A549 (cell line): ENCODE data around the gene AJAP1. TPM values are rescaled to one million over a fixed set of nuclear protein-coding genes. Genes with fewer than 3 reads are reported as not detected.
A peak's percentile ranks its signal among the peaks of the same experiment; 100 is the strongest.

Experiments
- ATAC-seq, 2 experiments: fragments of 200-7000 bp in 1 of 2; fragments of >200 bp in 1 of 2; cut with Nextera tagmentation in 1 of 2; cut with Tn5 transposase in 1 of 2; 3 replicates each; pipeline versions ENCODE4 v1.8.0 to v1.9.1; 2018 to 2020; ENCODE audit warnings: mild to moderate bottlenecking in 1 of 2, moderate library complexity in 1 of 2
- CTCF ChIA-PET: fragments of 300-600 bp; sonication (Branson Sonifier 250); formaldehyde crosslinking; extraction: SDS; loops from one replicate; lab custom pipeline; 2021; ENCODE audit warnings: antibody characterized with exemption, inconsistent platforms; lab: Yijun Ruan, JAX
- POLR2A ChIA-PET: fragments of 350-600 bp; formaldehyde crosslinking; extraction: SDS; loops from one replicate; lab custom pipeline; 2021; ENCODE audit warnings: antibody characterized with exemption, inconsistent platforms; lab: Yijun Ruan, JAX
- DNase-seq, 2 experiments: peaks; one replicate each; pipeline versions ENCODE4 v3.0.0 to v3.0.0-alpha.2; 2011 to 2016; ENCODE audit warnings: low read depth in 1 of 2, low spot score in 1 of 2
- FAIRE-seq: peaks from 2 replicates; lab custom pipeline; 2011; peaks lifted over from hg19 to GRCh38; lab: Jason Lieb, UNC
- H3K27ac ChIP-seq, 2 experiments: fragments of >200 bp; sonication (Bioruptor Twin); formaldehyde crosslinking; 3 replicates each; pipeline ENCODE4 v1.5.1; 2016 to 2017
- H3K4me1 ChIP-seq: fragments of >200 bp; sonication (Bioruptor Twin); formaldehyde crosslinking; 3 replicates; pipeline ENCODE4 v1.6.1; 2016
- H3K4me2 ChIP-seq: fragments of >200 bp; sonication (Bioruptor Twin); formaldehyde crosslinking; 3 replicates; pipeline ENCODE4 v1.6.1; 2016
- H3K4me3 ChIP-seq: fragments of >200 bp; sonication (Bioruptor Twin); formaldehyde crosslinking; 3 replicates; pipeline ENCODE4 v1.5.1; 2016
- H3K9me3 ChIP-seq: fragments of >200 bp; sonication (Bioruptor Twin); formaldehyde crosslinking; 3 replicates; pipeline ENCODE4 v1.6.1; 2016
- BHLHE40 ChIP-seq: IDR thresholded peaks from 2 replicates; pipeline ENCODE4 v1.6.1; 2012; ENCODE audit warnings: low read depth, low read length, inconsistent platforms
- CBX2 ChIP-seq: fragments of 200-600 bp; sonication (generic); IDR thresholded peaks from 2 replicates; pipeline ENCODE4 v1.6.1; 2016; ENCODE audit warnings: low read depth, mild to moderate bottlenecking, borderline replicate concordance
- CHD2 ChIP-seq: fragments of 150-350 bp; IDR thresholded peaks from 2 replicates; pipeline ENCODE4 v1.6.1; 2014; ENCODE audit warnings: low read length; ENCODE audit not compliant: partially characterized antibody
- CHD4 ChIP-seq: fragments of 200-600 bp; sonication (generic); IDR thresholded peaks from 2 replicates; pipeline ENCODE4 v1.6.1; 2016; ENCODE audit warnings: antibody characterized with exemption, mild to moderate bottlenecking, borderline replicate concordance
- FOSL2 ChIP-seq, 2 experiments: fragments of 450-650 bp in 1 of 2; fragments of >200 bp in 1 of 2; sonication (Bioruptor Twin) in 1 of 2; formaldehyde crosslinking; IDR thresholded peaks; 2 replicates each; pipeline versions ENCODE4 v1.5.0 to v1.6.1; 2016 to 2020; ENCODE audit warnings: mild to moderate bottlenecking in 1 of 2, moderate library complexity in 1 of 2
- FOXS1 ChIP-seq: fragments of 250-450 bp; sonication (Bioruptor Pico); IDR thresholded peaks from 2 replicates; pipeline ENCODE4 v1.5.0; 2020; ENCODE audit warnings: mild to moderate bottlenecking, moderate library complexity
- HDAC2 ChIP-seq: fragments of 200-600 bp; sonication (generic); IDR thresholded peaks from 2 replicates; pipeline ENCODE4 v1.6.1; 2016
- HOXB13 ChIP-seq: fragments of 250-450 bp; sonication (Bioruptor Pico); IDR thresholded peaks from 2 replicates; pipeline ENCODE4 v1.5.0; 2020; ENCODE audit warnings: low read depth, mild to moderate bottlenecking, moderate library complexity
- KDM1A ChIP-seq: fragments of 200-600 bp; sonication (generic); IDR thresholded peaks from 2 replicates; pipeline ENCODE4 v1.6.1; 2016; ENCODE audit warnings: low read depth, mild to moderate bottlenecking
- PHF8 ChIP-seq: fragments of 200-600 bp; sonication (generic); IDR thresholded peaks from 2 replicates; pipeline ENCODE4 v1.6.1; 2016; ENCODE audit warnings: low read depth, mild to moderate bottlenecking, antibody characterized with exemption, moderate library complexity, borderline replicate concordance
- POLR2A ChIP-seq: IDR thresholded peaks from 2 replicates; pipeline ENCODE4 v1.6.1; 2012; ENCODE audit warnings: mild to moderate bottlenecking, low read length
- RNF2 ChIP-seq: fragments of 200-600 bp; sonication (generic); IDR thresholded peaks from 2 replicates; pipeline ENCODE4 v1.6.1; 2016; ENCODE audit warnings: low read depth, mild to moderate bottlenecking, antibody characterized with exemption, moderate library complexity, borderline replicate concordance
- SREBF2 ChIP-seq: fragments of 450-650 bp; IDR thresholded peaks from 2 replicates; pipeline ENCODE4 v1.6.1; 2014; ENCODE audit warnings: mild to moderate bottlenecking, moderate library complexity
- WGBS: methylation state at CpG from one replicate; pipeline ENCODE4 v1.1.6; 2017; ENCODE audit errors: missing lambda C conversion rate; 5-methylcytosine and 5-hydroxymethylcytosine counted together
- polyA plus RNA-seq, 4 experiments: library from polyadenylated mRNA; depleted of rRNA in 3 of 4; stranded (reverse); fragments of >200 nt; fragmentation: RNase III in 1 of 4; extraction: RNeasy Plus Mini Kit Qiagen cat#74134 plus additional on column Dnase treatment in 1 of 4; gene quantifications; 2 replicates in 3 of 4; 3 replicates in 1 of 4; pipeline ENCODE4 v1.2.3, GENCODE V29; 2011 to 2017
- TF ChIP-seq, protein P1 (sequence below): fragments of >200 bp; sonication (Bioruptor Twin); formaldehyde crosslinking; IDR thresholded peaks from 3 replicates; pipeline ENCODE4 v1.6.1; 2016
- TF ChIP-seq, protein P2 (sequence below): fragments of 150-350 bp; IDR thresholded peaks from 2 replicates; pipeline ENCODE4 v1.6.1; 2014; ENCODE audit warnings: low read depth, mild to moderate bottlenecking, low read length
- TF ChIP-seq, protein P3 (sequence below): IDR thresholded peaks from 2 replicates; pipeline ENCODE4 v1.6.1; 2012
- TF ChIP-seq, protein P4 (sequence below): fragments of 250-450 bp; sonication (Bioruptor Pico); IDR thresholded peaks from 2 replicates; pipeline ENCODE4 v1.5.0; 2020; ENCODE audit warnings: low read depth, mild to moderate bottlenecking, moderate library complexity
- TF ChIP-seq, protein P5 (sequence below): IDR thresholded peaks from 2 replicates; pipeline ENCODE4 v1.6.1; 2012

AJAP1 gene
- polyA plus RNA-seq, 2 of the 4 experiments (the other 2 are of a cell fraction) = not detected

DNA sequence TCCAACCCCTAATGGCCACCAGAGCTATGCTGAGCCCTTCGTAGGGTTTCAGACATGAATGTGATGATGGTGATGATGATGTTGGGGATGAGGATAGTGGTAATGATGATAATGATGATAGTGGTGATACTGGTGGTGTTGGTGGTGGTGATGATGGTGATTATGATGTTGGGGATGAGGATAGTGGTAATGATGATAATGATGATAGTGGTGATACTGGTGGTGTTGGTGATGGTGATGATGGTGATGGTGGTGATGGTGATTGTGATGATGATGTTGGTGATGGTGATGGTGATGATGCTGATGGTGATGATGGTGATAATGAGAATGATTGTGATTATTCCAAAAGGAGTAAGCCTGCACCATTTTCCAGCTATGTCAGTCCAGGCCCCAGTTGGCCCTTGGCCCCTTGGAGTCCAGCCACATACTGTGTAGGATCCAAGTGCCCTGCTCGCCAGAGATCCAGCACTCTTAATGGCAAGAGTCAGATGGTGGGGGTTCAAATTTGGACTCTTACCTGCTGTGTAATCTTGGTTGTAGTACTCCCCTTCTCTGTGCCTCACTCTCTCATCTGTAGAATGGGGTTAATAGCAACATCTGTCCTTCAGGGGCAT is 28.3 kb downstream of the AJAP1 start:
- FAIRE-seq (no peak), DNase-seq (no peak), ATAC-seq (no peak)
- H3K4me1 ChIP-seq = no peaks in the 10 kb centered on the region
- CTCF ChIA-PET = no interaction called here
- no peaks in the 10 kb centered on the region for H3K9me3 ChIP-seq
- TF ChIP-seq, protein P1, sequence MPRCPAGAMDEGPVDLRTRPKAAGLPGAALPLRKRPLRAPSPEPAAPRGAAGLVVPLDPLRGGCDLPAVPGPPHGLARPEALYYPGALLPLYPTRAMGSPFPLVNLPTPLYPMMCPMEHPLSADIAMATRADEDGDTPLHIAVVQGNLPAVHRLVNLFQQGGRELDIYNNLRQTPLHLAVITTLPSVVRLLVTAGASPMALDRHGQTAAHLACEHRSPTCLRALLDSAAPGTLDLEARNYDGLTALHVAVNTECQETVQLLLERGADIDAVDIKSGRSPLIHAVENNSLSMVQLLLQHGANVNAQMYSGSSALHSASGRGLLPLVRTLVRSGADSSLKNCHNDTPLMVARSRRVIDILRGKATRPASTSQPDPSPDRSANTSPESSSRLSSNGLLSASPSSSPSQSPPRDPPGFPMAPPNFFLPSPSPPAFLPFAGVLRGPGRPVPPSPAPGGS = no peak
- TF ChIP-seq FOXS1 (CRISPR knock-in tag) (no peak), PHF8 (no peak), RNF2 (no peak), BHLHE40 (no peak), CHD2 (no peak)
- H3K27ac ChIP-seq = no peak overlapping the region
- POLR2A ChIA-PET = no interaction called here
- no peak overlapping the region for H3K4me3 ChIP-seq
- WGBS = 24% methylated on average over 2 of the region's 2 CpGs
- H3K4me2 ChIP-seq = no peak overlapping the region

DNA sequence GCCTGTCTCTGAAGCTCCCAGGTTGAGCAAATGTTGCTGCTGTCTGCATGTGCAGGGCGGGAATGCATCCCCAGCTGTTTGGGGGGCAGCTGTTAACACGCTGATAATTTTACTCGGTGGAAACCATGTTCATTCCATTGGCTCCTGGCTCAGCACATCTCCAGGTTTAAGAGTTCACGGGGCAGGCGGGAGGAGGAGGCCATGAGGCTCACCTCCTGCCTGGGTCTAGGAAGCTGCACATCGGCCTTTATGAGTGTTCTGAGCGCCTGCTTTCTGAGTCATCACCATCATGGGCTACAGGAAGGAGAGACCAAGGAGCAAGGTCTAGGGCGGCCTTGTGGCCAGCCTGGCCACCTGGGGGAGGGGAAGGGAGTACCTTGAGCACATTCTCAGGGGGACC is 29.7 kb downstream of the AJAP1 start:
- TF ChIP-seq SREBF2 (no peak), BHLHE40 (no peak), POLR2A (no peak), CBX2 (no peak), FOXS1 (CRISPR knock-in tag) (no peak), CHD2 (no peak), KDM1A (no peak), HOXB13 (CRISPR knock-in tag) (no peak), FOSL2 (IDR thresholded peaks at IDR 0.05) (no peak), FOSL2 (CRISPR knock-in tag; IDR thresholded peaks at IDR 0.05) (no peak), CHD4 (no peak), HDAC2 (no peak)
- TF ChIP-seq, protein P2, sequence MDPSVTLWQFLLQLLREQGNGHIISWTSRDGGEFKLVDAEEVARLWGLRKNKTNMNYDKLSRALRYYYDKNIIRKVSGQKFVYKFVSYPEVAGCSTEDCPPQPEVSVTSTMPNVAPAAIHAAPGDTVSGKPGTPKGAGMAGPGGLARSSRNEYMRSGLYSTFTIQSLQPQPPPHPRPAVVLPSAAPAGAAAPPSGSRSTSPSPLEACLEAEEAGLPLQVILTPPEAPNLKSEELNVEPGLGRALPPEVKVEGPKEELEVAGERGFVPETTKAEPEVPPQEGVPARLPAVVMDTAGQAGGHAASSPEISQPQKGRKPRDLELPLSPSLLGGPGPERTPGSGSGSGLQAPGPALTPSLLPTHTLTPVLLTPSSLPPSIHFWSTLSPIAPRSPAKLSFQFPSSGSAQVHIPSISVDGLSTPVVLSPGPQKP = no peak
- TF ChIP-seq, protein P3, sequence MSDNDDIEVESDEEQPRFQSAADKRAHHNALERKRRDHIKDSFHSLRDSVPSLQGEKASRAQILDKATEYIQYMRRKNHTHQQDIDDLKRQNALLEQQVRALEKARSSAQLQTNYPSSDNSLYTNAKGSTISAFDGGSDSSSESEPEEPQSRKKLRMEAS = no peak
- TF ChIP-seq, protein P4, sequence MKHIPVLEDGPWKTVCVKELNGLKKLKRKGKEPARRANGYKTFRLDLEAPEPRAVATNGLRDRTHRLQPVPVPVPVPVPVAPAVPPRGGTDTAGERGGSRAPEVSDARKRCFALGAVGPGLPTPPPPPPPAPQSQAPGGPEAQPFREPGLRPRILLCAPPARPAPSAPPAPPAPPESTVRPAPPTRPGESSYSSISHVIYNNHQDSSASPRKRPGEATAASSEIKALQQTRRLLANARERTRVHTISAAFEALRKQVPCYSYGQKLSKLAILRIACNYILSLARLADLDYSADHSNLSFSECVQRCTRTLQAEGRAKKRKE (CRISPR knock-in tag) = no peak
- TF ChIP-seq, protein P5, sequence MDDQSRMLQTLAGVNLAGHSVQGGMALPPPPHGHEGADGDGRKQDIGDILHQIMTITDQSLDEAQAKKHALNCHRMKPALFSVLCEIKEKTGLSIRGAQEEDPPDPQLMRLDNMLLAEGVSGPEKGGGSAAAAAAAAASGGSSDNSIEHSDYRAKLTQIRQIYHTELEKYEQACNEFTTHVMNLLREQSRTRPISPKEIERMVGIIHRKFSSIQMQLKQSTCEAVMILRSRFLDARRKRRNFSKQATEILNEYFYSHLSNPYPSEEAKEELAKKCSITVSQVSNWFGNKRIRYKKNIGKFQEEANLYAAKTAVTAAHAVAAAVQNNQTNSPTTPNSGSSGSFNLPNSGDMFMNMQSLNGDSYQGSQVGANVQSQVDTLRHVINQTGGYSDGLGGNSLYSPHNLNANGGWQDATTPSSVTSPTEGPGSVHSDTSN = no peak
- WGBS = 15% methylated on average over 8 of the region's 8 CpGs
- FAIRE-seq (no peak), ATAC-seq (peak; percentile 56 to 59; a peak in 3 of 6 replicates), DNase-seq (no peak)
- no peaks in the 10 kb centered on the region for H3K4me1 ChIP-seq
- no peak overlapping the region for H3K27ac ChIP-seq
- ChIA-PET POLR2A (no interaction called here), CTCF (no interaction called here)
- H3K9me3 ChIP-seq = no peaks in the 10 kb centered on the region
- no peak overlapping the region; the same call in 2 of the 3 replicates for H3K4me2 ChIP-seq
- no peak overlapping the region for H3K4me3 ChIP-seq
